Effector CD8-positive, alpha-beta T cell (primary cell): ENCODE measurements around the gene GRAMD2A.

Experiments used
- DNase-seq: peaks from one replicate; lab custom pipeline; 2025; lab: John Stamatoyannopoulos, UW
- total RNA-seq, 4 experiments: gene quantifications; one replicate each; lab custom pipeline; 2026; lab: John Stamatoyannopoulos, UW

The GRAMD2A gene
- 0 to 0.18 (median 0) reads per million in 4 experiments for total RNA-seq

DNA sequence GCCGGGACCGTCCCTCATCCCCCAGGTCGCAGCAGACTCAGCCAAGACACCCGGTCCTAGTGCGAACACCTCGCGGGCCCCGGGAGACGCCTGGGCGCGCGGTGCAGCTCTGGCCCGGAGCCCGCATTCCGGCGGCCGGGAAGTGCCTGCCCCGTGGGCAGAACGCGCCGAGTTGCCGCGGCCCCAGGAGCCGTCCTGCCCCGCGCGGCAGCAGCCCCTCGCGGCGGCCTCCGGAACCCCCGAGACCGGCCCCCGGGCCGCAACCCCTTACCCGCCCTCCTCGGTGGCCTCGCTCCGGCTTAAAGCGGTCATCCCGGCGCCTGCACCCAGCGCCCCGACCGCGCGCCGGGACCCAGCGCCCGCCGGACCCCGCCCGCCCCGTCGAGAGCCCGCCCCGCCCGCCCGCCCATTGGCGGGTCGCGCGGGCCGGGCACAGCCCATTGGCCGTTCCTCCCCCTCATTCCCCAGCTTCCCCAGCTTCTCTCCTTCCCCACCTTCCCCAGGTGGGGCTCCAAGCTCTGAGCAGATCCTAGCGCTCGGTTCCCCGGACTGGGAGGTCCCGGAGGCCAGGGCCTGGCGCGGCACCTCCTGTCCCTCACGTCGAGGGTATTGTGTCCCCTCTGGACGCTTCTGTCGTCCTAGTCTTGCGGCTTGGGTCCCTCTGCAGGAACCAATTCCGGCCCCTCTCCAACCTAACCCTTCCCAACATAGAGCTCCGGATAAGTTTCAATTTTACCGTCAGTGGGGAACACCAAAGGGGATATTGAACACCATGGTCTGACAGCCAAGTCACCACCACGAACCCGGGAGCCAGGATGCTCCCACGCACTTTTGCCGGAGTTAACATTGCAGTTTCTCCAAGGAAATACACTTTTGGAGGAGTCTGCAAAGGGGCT lies at the start of gene GRAMD2A:
Gene GRAMD2A (minus strand): TSS at position 328 of the 896 bp plus-strand sequence.
- no peak for DNase-seq

DNA sequence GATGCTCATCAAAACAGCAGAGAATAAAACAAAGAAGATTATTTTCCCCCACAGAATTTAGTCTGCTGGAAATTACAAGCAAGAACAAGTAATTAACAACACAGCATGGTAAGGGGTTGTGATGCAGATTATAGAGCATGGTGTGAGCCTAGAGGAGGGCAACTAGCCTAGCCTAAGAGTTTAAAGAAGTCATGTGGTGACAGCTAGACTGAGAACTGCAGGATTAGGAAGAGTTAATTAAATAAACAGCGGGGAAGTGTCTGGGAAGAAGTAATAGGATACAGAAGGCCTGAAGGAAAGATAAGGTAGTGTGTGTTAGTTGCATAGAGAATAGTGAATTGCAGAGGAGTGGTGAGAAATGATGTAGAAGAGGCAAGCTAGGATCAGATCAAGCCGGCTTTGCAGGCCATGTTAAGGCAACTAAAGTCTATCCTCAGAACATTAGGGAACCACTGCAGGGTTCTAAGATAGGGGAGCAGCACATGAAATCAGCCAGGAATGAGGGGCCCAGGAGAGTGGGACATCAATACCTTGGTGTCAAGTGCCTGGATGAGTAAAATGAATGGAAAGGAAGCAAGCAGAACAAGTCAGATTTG lies 45.3 kb upstream of the GRAMD2A start:
- no peak for DNase-seq

DNA sequence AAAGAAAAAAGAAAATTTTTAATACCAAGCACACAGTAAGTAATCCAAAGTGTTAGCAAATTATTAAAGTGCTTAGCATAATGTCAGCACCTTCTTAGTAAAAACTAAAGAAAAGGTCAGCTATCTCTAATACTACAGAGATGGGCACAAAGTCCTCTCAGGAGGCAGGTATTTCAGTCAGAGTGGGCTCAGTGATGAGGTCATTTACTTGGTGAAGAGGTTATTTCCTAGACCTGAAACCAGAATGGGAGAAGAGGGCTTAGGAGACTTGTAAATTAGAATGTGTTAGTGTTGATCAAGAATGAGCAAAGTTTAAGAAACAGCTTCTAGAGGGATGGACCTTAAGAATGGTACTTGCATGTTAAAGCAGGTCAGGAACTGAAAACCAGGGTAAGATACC lies 42.1 kb upstream of the GRAMD2A start:
- DNase-seq, result no peak

DNA sequence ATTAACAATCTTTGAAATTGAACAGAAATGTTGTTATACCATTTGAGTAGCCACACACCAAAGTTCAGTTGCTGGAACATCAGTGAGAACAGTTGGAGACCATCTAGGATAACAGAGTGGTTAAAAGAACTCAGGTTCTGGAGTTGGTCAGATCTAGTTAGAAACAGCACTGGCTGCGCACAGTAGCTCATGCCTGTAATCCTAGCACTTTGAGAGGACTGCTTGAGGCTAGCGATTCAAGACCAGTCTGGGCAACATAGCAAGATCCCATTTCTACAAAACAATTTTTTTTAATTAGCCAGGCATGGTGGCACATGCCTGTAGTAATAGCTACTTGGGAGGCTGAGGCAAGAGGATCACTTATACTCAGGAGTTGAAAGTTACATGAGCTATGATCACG lies 41.0 kb upstream of the GRAMD2A start:
- DNase-seq, result no peak

DNA sequence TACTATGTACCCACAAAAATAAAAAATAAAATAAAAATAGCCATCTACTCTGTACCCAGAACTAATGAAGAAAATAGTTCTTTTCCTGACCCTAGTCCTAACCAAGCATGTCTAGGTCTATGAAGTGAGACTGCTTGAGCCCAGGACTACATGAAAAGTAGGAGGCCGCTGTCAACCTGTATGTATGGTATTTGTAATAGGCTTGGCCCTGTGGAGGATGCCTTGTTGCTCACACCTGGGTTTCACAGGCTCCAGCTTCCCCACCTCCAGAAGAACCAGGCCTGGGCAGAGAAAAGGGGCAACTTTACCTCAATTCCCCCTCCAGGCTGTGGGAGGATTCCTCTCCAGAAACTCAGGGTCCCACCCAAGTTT lies 40.3 kb upstream of the GRAMD2A start:
- DNase-seq, result no peak

DNA sequence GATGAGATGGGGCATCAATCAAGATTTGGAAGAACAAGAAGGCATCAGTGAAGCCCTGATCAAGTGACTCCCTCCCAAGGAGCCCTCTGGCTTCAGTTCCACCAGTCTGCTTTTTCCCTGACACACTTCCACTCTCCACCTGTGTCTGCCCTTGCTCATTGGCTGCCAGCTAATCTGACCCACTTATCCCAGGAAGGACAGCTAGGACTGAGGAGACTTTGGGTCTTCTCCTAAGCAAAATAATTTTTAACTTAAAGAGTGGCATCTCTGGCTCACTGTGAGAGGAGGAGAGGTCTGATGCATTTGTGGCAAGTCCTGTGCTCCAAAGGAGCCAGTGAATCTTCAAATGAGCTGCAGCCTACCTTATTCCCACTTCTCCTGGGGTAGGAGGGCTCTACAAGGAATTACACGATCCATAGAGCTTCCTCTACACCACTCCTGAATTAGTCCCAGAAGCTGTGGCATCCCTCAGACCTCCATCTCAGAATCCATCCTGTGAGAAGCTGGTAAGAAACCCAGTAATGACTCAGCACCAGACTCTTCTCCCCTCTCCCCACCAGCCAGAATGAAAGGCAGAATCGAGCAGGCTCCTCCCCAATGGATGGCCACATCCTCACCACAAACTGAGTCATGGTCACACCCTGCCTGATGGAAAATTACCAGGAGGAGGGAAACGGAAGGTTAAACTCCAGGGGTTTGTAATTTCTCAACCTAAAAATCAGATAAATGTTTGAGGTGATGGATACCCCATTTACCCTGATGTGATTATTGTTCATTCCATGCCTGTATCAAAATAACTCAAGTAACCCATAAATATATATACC lies 39.7 kb upstream of the GRAMD2A start:
- no peak for DNase-seq

DNA sequence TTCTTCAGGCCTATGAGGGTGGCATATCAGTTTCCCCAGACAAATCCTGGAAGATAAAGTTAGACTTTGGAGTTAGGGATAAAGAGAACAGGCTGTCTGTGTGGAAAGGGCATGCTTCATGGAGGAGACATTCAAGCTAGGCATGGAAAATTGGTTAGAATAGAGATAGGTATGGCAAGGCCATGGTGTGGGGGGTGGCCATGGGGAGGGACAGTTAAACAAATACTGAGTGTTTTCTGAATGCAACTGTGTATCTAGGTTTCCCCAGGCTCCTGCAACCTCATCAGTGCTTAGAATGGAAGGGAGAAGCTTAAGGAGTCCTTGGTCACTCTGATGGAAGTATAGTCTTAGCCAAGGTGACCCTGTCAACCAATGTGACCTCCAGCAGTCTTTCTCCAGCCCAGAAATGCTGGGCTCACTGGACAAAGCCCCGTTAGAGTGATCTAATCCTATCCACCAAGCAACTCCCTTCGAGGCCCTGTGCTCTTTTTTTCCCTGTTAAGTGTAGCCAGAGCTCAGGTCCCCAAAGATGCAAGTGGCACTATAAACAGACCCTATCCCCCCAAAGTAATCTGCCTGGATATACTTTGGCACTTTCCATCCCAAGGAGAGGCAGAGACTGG lies 38.9 kb upstream of the GRAMD2A start:
- no peak for DNase-seq

DNA sequence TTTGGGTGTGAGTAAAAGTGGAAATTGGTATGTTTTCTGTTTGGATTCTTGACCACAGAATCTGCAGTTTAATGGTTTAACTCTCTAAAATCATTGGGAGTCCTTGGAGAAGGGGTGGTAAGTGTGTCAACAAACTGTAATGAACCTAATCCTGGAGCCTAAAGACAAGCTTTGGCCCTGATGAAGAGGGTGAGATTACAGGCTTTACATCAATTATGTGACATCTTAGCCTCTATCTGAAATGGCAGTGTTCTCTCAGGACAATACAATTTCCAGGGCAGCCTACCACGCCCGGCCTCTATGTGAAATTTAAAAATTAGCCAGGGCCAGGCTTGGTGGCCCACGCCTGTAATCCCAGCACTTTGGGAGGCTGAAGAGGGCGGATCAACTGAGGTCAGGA lies 37.7 kb upstream of the GRAMD2A start:
- DNase-seq, result no peak

DNA sequence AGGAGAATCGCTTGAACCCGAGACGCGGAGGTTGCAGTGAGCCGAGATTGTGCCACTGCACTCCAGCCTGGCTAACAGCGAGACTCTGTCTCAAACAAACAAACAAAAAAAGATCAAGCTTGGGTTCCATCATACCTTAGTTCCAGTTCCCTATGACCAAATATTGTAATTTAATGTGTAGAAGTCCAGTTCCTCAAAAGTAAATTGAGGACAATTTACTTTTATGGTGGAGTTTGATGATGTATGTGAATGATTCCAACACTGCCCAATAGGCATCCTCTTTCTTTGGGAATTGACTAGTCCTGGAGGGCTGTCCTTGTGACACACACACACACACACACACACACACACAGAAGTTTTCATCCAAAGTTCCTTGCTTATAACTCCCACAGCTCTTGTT lies 36.2 kb upstream of the GRAMD2A start:
- DNase-seq, result no peak

DNA sequence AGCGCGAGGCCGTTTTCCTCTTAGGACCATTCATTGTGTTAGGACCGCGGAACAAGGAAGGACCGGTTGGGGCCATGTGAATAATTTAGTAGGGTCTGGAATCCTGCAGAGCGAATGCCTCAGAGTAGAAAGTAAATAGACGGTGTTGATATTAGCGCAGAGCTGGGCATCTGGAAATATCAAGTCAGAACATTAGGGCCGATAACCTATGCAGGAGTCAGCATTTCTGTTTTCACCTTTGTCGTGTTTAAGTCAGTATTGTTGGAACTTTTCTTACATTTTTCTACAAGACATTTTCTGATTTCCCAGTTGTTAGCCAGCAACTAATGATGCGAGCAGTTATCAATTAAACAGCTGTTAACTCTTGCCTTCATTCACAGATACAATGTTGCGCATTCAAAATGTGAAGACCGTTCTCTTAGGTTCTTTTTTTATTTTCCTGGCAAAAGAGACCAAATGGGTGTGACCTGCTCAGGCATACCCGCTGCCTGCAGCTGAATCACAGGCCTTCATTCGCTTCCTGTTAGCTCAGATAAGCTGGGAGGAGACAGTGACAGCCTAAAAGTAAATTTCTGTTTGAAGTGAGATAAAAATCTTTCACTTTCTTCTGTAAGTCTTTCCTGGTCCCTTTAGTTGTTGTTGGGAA lies 34.4 kb upstream of the GRAMD2A start:
- peak; percentile 4 for DNase-seq

DNA sequence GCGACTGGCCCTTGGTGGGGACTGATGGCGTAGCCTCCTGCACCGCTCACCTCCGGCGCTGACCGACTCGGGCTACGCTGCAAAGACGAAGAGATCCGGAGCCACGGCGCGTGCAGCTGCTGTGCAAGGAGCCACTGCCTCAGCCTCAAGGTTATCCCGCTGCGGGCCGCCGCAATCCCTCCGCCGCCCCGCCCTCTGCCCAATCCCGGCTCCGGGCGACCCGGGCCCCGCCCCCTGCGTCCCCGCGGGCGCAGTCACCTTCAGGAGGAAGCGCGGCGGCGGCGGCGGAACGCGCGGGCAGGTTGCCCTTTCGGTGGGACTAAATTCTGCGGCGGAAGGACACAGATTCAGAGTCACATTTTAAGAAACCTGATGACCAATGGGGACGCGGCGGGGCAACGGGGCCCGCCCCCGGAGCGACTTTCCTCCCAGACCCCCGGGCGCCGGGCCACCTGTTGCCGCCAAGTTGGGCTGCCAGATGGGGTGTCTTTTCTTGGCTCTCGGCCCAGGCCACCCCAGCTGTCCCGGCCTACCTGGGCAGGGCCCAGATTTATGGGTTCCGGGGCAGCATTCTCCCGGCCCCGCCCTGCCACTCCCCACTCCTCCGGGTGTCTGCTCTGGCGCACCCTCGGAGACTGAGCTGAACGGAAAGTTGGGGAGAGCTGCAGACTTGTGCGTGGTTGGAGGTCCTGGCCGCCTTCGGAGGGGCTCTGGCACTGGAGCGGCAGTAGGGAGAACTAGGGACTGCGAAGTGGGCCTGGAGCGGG lies 33.7 kb upstream of the GRAMD2A start, which contains the start of gene PKM:
Gene PKM (minus strand): TSS at position 125 of the 767 bp plus-strand sequence. CDS start 12,093 bp downstream, outside the sequence.
- peak; percentile 86 for DNase-seq

DNA sequence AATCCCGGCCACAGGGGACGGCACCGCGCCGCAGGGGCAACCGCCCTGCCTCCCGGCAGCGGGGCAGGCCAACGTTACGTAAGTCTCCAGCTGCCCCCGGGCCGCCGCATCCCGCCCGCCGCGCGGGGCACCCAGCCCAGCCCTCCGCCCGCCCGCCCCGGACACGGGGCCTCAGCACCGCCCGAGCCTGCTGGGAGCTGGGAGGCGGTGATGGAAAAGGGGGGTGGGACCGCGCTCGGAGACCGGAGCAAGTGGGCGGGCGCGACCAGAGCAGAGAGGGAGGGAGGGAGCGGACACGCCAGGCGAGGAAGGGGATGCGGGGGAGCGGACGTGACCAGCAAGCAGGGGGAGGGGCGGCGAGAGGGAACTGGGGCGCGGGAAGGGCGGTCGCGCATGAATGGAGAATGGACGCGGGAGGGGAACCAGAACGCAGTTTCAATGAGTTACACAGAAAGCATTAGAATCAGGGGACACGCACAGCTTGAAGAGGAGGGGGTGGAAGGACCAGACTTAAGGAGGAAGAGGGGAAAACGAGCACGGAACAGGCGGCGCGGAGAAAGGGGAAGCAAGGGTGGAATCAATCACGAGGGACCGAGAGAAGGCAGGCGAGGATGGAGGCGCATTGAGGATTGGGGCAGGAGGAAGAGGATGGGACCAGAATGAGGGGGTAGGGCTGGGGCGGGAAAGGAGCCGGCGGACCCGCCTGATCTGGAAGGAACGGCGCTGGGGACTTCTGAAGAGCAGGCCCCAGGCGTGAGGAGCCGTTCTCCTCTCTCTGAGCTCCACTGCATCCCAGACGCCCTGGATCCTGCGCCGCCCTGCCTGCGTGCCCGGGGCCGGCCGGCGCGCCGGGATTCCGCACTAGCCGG lies 32.8 kb upstream of the GRAMD2A start:
- peak; percentile 40 for DNase-seq

DNA sequence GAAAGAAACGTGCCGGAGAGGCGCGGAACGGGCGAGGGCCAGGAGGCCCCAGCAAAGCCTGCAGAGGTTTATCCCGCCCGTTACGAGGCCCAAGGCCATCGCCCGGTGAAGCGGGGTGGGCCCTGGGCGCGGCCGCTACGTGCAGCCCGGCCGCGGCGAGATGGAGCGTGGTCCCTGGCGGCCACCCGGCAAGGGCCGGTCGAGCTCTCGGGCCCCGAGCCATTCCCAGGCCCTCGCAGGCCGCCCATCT lies 32.3 kb upstream of the GRAMD2A start:
- DNase-seq, result no peak

DNA sequence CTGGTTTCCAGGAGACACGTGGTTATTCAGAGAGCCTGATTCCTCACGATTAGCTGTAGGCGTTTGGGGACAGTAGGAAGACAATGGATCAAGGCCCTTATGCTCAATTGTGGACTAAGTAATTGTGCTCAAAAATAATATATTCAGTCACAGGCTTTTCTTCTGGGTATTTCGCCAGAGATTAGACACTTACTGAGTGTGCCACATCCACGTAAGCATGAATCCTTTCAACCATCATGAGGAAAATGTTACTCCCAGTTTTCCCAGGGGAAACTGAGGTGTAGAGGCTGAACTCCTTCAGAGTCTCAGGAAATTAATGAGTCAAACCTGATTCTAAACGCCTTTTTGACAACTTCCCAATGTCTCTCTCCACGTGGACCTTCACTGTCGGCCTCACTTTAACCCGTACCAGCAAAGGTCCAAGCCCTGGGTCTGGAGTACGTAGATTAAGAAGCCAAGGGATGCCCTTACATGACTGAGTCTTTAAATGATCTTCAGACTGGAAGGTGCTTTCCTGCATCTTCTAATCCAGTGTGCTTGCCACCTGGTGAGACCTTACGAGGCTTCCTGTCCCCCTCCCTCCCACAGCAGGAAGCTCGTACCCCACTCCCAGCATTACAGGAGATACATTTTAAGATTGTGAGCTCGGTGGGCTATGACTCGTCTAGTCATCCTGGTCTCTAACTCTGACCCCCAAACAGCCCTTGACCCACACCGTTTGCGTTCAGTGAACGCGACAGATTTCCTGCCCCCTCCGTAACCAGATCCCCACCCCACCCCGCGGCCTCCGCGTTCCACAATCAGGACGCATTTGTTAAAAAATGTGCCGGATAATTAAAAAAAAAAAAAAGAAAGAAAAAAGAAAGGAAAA lies 31.7 kb upstream of the GRAMD2A start:
- DNase-seq, result peak; percentile 12

DNA sequence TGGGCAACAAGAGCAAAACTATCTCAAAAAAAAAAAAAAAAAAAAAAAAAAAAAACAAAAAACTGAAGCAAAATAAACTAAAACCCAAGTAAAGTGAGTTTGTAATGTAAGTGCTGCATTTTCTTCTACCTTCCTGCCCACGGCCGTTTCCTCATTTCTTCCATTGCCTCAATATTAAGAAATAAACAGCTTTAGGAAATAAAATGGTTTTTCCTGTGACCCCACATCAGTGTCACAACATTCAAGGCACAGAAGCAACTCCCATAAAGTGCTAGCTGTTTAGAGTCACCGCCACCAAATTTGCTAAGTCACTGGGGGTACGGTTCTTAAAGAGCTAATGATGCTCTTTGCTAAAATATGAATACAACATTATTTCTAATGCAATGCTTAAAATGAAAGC lies 30.1 kb upstream of the GRAMD2A start:
- no peak for DNase-seq

DNA sequence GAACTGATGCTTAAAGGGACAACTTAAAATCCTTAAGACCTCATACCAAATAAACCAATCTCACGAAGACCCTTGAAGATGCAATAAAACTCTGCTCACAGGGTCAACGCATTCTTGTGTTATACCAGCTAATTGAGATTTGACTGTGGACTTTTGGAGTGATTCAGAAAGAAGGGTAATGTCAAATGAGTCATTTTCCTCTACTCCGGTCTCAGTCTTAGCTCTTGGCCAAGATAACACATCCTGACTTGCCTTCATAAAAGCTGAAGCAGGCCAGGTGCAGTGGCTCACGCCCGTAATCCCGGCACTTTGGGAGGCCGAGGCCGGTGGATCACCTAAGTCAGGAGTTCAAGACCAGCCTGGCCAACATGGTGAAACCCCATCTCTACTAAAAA lies 29.6 kb upstream of the GRAMD2A start:
- DNase-seq, result no peak

DNA sequence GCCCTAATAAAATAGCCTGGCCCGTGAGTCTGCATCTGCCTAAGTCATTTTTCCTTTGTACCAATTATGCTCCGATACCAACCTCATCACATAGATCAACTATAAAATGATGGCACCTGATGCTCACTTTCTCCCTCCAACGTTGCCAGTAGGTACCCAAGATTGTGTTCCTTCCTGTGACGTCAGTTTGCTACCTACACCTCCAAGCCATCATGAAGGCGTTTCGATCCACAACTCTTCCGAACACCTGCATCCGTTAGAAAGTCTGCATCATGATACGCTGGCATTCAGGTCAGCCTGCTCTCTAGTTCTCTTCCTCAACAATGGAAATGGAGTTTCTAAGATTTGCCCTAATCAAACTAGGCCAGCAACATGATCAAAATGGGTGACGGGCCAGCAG lies 25.7 kb upstream of the GRAMD2A start:
- no peak for DNase-seq

DNA sequence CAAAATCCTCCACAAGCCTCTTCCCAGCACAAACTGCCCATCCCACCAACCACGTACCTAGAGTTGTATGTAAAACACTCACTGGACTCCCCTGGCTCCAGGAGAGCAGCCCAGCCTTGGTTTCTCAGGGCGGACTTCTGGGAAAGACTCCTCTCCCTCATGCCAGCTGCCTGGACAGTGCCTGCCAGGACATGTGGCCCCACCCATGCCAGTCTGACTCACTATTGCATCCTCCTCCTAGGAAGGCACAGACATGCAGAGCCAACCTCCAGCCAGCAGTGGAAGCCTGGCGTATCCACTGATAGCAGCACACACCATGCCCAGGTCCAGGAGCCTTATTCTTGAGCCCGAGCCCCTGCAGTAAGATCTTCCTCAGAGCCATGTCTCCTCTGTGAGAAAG lies 24.8 kb upstream of the GRAMD2A start:
- no peak for DNase-seq

DNA sequence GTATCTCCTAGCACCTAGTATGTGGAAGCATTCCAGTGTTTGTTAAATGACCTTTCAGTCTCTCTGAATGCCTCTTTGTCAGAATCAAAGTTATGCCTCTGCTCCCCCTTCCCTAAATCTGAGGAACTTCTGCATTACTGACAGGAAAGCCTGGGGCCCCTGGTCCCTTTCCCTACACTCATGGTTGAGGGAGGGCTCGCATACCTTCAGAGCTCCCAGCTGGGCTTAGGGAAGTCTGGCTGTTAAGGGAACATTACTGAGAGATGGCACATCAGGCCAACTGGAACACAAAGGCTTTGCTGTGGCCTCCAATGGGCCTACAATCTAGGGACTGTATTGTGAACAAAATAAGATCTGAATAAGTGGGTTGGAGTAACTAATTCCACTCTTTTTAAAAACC lies 23.1 kb upstream of the GRAMD2A start:
- no peak for DNase-seq
